Stimulated activated CD8-positive, alpha-beta memory T cell treated with anti-CD3 and anti-CD28 coated beads, Interleukin-4, amount 100 ng/mL, for 24 hours (primary cell): ENCODE measurements around the gene TACC2.
"Not testable (repeated sequence)": the region's sequence is repeated elsewhere in the genome, so short reads cannot be mapped to it uniquely, and the experiment has no call there.

Experiments used
- DNase-seq: peaks from one replicate; pipeline ENCODE4 v3.0.0-alpha.2; 2020; ENCODE audit warnings: low read depth

The TACC2 gene

DNA sequence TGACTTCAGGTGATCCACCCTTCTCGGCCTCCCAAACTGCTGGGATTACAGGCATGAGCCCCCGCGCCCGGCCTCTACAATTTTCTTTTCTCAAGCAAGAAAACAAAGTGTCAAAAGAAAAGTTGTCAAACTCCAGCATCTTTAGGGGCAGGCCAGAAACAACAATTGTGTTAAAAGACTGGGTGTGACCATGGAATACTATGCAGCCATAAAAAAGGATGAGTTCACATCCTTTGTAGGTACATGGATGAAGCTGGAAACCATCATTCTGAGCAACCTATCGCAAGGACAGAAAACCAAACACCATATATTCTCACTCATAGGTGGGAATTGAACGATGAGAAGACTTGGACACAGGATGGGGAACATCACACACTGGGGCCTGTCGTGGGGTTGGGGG is 34.3 kb downstream of the TACC2 start:
- not testable (repeated sequence) for DNase-seq

DNA sequence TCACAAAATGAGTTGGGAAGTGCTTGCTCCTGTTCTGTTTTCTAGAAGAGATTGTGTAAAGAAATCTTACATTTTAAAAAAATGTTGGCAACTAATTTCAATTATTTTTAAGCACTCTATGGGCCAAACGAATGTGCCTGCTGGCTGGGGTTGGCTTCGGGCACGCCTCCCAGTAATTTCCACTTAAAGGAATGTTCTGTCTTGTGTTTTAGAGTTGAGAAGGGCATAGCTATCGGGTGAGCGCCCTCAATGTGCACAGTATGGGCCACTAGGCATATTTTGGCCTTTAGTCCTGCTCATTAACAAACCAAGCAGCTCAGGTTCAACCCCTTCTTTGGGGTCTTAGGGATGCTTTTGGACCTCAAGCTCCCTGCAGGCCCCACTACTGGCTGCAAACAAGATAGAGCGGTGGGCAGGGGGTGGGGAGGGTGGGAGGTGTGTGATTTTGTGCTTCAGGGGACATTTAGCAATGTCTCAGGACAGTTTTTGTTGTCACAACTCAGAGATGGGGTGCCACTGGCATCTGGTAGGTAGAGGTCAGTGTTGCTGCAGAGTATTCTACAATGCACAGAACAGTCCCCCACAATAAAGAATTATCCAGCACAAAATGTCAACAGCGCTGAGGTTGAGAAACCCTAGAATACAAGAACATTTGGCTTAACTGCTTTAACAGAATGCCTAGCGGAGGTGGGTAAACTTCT is 40.7 kb downstream of the TACC2 start:
- DNase-seq: no peak

DNA sequence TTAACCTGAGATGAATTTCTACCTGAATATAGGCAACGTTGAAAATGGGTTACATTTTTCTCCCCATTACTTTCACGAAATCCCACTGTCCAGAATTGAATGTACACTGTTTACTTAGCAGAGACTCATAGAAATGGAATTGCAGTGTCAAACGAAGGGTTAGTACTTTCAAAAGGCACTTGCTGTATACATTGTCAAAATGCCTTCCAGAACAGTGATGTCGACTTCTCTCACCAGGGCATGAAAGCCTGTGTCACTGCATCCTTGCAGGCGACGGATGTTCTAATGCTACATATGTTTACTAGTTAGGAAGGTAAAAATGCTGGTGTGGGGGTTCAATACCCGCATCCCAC is 41.2 kb downstream of the TACC2 start:
- no peak for DNase-seq

DNA sequence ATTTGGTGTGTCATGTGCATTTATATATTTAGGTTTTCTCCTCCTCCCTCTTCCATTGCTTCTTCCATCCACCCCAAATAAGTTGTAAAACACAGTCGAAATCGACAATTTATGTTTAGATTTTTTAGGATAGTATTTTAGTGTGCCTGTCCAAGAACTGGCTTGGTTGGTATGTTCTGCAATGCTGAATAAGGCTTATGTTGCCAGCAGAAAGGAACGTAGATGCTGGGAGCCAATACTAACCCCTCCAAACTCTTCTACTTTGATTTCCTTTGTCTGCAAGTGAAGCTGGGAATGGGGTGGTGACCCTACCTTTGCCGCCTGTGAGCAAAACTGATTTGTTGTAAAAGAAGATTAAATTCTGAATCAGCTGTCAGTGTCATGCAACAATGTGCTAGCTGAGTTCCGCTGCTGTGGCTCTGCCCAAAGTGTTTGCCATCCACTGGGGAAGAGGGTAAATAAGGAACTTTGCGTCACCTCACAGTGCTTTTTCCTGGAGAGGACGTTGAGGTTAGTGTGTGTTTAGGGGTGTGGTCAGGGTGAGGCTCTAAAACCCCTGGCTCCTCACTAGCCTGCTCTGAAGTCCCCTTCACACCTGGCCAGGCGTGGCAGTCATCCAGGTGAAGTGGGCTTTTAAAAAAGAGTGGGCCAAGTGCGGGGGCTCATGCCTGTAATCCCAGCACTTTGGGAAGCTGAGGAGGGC is 44.4 kb downstream of the TACC2 start:
- DNase-seq: no peak

DNA sequence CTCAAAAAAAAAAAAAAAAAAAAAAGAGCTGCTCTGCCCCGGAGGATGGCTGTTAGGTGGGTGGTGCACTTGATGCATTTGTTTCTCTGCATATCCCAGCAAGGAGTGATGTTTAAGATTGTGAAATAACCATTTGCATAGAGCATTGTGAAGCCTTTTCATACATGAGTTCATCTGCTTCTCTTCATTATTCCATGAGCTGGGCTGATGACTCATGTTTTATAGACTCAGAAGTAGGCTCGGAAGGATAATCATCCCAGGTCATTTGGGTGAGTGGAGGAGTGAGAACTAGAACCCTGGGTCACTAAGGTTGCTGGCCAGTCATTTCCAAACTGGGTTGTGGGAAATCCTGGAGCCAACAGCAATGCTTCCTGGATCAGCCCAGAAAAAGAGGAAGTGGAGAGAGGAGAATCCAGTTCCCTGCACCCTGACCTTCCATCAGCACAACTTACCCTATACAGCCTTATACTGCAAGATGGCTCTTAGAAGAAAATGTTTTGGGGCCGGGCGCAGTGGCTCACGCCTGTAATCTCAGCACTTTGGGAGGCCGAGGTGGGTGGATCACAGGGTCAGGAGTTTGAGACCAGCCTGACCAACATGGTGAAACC is 45.3 kb downstream of the TACC2 start:
- DNase-seq: no peak

DNA sequence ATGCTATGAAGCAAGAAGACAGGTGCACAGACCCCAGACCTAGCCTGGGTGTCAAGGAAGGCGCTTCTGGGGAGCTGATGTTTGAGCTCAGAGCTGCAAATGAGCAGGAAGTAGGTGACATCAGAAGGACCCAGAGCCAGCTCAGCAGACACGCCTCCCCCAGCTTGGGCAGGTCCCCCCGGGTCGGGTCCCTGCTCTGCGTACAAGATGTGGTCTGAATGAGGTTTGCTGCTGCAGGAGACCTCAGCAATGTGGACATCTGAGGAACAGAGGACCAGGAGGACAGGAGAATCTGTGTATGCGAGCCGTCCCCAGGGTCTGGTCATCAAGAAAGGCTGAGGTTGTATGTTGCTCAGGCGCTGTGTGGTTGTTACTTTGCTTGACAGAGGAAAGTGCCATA is 51.8 kb downstream of the TACC2 start:
- no peak for DNase-seq

DNA sequence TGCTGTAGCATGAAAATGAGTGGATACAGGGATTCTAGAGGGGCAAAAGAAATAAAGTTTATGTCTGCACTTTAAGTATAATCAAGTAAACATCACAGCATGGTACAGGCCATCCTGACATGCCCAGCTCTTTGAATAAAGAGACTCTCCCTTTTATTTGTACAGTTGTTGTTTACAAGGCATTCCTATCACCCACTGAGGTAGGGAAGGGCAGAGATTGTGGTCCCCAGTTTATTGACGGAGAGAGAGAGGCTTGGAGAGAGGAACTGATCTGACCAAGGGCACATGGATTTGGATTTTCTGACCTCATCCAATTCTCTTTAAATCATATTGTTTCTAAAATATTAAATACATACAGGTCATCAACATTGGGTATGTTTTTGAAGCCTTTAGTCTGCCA is 53.9 kb downstream of the TACC2 start:
- DNase-seq: no peak

DNA sequence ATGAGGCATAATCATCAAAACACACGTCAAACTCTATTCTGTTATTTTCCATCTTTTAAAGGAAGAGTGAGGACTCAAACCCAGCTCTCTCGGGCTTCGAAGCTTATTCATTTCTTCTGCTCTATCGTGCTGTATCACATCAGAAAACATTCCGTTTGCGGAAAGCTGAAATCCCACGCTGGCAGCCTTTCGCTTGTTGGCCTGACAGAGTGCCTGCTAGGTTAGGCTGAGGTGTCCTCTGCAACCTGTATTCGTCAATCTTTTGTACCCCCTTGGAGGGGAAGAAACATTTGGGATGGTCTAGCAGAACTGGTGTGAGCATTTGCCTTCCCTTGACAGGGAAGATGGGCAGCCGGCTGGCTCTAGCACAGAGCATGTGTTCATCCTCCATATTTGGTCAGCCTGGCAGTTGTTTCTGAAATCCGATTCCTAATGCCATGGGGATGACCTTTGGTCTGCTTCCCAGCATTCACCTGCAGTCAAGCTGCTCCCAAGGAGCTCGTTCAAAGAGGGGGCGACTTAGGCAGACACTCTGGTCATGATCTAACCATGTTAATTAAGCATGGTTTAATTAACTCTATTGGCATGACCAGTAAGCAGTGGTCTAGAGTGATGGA is 55.2 kb downstream of the TACC2 start:
- no peak for DNase-seq

DNA sequence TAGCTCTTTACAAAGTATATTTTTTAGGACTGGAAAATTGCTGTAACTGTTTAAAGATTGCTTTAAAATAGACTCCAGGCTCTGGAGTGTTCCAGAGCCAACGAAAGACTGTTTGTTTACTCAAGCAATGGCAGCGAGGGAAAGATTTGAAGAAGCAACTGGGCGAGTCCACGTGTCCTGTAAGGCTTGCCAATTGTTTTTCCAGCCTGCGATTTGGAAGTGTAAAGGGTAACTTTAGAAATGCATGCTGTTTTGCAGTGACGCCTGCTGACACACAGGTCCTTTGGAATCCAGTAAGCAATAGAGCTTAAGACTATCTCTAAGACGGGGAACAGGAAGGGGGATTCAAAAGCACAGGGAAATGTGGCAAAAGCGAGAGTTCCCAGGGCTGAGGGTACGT is 55.8 kb downstream of the TACC2 start:
- no peak for DNase-seq

DNA sequence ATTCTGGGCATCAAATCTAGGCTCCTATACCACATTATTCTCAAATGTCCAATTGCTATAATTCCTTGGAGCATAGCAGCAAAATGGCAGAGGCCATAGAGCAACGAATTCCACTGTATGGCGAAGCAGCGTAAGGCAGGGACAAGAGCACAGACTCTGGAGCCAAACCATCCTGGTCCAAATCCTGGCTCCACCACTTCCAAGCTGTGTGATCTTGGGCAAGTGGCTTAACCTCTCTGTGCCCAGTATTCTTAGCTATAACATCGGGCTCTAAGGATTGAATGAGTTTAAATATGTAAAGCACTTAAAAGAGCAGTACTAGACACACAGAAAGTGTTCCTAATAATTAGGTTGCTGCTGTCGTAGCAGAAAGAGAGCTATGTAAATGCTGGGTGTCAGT is 56.2 kb downstream of the TACC2 start:
- no peak for DNase-seq

DNA sequence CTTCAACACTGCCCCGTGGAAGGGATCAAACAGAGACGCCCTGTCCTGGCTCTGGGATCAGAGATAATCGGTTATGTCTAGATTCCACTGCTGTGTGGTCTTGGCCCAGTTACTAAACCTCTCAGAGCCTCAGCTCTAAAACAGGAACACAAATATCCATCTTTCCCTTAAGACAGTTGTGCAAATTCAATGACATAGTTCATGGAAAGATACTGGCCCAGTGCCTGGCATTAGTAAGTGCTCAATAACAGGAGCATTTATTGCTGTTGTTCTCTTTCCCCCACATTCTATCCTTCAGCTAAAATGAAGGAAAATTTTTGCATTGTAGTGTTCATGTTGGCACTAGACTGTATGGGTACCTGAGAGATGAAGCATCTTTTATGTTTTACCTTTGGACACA is 58.6 kb downstream of the TACC2 start:
- DNase-seq: no peak

DNA sequence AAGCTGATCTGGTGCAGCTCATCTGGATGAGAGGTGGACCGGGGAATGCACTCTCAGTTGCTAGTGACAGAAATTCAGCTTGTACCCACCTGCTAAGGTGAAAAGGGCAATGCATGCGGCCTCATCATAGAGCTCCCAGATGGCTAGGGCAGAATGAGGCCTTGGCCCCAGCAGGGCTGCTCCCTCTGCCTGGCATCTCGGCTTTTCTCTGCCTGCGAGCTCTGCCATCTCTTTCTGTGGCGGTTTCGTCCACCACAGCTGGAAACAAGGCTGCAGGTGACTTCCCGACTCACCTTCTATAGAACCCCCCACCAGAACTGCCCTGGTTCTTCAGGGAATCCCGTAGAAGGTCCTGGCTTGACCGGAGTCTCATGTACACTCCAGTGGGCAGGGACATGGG is 60.1 kb downstream of the TACC2 start:
- no peak for DNase-seq

DNA sequence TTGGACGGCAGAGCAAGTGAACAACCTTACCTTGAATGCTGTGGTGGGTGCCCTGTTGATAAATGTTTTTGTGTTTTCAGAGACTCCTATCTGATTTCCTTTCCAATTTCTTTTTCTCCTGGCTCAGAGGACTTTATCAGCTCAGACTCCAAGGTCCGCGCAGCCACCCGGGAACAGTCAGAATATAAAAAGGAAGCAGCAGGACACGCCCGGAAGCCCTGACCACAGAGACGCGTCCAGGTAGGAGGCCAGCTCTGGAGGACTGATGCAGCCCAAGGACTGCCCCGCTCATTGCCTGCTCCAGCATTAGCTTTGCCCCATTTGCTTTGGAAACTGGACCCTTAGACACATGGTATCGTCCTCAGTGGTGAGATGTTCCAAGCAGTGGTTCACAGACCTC is 61.3 kb downstream of the TACC2 start:
- DNase-seq: no peak

DNA sequence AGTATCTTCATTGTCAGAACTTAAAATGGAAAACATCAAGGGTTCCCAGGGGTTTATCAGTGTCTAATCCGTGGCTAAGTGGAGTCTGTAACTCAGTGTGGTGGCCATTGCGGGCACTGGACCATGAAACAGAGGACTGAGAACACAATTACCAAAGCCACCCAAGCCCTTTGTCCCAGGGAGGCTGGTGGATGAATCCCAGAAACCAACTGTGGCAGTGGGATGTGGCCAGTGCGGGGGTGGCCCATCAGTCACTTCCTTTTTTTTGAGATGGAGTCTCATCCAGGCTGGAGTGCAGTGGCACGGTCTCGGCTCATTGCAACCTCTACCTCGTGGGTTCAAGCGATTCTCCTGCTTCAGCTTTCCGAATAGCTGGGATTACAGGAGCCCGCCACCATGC is 61.8 kb downstream of the TACC2 start:
- no peak for DNase-seq

DNA sequence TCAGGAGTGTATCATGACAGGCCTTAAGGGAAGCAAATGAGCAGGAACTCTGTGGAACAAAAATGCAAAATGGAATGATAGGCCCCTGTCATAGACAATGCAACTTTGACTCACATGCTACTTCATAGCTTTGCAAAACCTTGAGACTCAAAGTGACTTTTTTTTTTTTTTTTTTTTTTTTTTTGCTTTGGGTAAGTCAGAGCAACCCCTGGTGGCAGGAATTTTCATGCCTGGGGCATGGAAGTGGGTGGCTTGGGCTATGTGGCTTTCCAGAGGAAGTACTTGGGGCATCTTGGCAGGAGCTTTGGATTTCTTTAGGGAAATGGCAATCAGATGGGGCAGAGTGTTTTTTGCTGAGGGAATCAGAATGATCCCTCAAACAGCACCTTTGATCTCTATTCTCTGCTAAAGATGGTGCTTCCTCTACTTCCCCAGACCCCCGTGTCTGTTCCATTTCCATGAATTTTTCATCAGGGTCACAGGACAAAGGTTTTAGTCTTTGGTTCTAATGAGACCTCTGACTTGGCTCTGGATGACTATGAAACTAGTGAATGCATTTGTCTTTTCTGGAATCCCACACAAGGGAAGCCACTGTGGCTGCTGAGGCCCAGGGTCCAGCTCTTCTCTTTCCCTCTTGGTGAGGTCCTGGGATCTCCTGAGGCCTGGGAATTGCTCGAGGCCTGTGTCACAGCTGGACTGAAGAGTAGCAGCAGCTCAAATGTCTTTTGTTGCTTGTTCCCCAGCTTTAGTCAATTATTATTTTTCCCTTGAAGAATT is 62.8 kb downstream of the TACC2 start:
- DNase-seq: no peak

DNA sequence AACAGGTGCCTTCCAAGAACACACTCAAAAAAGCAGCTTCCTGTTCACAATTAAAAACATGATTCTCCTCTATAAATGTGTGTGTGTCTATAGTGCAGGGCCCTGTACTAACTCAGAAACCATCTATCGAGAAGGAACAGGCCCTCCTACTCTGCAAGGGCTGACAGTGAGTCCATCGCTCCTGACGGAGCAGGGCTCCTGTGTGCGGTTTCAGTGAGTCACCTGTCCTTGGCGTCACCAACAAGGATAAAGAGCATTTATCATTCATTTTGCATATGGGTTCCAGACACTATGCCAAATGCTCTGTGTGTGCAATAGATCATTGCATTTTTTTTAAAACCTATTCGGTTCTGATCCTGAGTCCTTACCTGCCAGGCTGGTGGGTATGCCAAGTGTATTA is 63.7 kb downstream of the TACC2 start:
- no peak for DNase-seq

DNA sequence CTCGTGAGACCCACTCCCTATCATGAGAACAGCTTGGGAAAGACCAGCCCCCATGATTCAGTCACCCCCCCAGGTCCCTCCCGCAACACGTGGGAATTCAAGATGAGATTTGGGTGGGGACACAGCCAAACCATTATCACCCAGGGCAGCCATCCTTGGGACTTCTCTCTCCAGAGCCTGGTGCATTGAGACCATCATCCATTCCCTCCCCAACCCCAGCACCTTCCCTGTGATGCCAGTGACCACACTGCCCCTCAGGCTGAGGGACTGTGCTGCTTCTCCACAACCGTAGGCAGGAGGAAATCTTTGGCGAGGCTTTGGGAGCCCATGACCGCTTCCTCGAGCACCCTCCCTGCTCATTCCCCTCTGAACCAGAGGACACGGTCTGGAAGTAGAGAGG is 64.4 kb downstream of the TACC2 start:
- no peak for DNase-seq

DNA sequence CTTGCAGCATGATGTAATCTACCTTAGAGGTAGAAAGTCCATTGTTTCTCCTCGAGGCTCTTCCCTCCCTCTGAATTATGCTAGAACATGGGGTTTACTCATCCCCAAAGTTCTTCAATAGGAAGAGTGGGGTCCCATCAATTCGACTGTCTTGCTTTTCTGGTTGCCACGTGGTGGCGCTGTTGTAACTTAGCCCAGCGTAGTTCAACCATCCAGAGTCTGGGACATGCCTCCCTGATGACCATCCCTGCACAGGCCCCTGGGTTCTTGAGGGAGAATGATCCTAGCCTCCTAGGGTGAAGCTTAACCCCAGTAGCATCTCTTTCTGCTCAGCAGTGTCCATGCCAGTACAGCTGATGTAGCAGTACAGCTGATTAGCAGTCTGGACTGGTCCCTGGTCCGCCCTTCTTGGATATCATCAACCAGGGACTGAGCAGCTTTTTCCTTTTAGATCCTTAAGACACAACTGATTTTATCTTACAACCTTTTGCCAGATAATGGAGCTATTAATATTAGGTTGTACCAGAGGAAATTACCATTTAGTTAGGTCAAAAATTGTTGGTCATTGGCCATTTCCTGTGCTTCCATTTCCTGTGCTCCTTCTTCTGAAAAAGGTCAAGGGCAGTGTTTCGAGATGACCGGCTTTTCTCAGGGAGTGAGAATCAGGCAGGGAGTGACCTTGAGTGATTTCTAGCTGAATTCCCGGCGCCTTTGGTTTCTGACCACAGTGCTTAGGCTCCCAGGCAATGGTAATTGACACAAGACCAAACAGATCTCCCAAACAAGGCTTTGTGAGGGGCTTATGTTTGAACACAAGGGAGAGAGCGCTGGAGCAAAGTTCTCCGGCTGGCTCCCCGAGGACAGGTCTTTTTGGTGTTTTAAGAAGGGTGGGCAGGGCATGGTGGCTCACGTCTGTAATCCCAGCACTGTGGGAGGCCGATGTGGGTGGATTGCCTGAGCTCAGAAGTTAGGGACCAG is 65.4 kb downstream of the TACC2 start:
- DNase-seq: no peak

DNA sequence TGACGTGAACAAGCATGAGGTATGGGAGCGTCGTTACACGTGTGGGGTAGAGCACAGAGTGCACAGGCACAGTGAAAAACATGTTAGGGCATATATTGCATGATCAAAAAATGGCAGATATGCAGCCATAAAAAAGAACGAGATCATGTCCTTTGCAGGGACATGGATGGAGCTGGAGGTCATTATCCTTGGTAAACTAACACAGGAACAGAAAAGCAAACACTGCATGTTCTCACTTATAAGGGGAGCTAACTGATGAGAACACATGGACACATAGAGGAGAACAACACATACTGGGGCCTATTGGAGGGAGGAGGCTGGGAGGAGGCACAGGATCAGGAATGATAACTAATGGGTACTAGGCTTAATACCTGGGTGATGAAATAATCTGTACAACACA is 66.3 kb downstream of the TACC2 start:
- no peak for DNase-seq

DNA sequence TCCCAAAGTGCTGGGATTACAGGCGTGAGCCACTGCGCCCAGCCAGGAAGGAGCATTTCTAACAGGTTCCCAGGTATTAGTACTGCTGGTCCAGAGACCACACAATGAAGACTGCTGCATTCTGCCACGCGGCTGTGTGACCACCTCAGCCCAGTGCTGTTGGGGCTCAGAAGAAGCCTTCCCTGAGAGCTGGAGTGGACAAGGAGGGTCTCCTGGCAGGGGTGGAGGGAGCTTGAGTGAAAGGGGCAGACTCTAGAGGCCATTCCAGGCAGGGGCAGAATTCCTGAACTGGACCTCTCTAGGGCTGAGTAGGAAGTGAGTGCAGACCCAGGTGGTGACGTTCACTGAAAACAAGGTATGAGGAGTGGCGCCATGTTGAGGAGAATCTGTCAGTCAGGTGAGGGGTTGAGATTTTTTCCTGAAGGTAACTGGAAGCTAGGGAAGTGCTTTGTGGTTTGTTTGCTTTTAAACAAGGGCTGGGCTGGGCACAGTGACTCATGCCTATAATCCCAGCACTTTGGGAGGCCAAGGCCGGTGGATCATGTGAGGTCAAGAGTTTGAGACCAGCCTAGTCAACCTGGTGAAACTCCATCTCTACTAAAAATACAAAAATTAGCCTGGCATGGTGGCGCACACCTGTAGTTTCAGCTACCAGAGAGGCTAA is 67.6 kb downstream of the TACC2 start:
- DNase-seq: no peak
